GM19328 (cell line): Measurements from ENCODE around the gene PTPA.
"Not testable (repeated sequence)": the region's sequence is repeated elsewhere in the genome, so short reads cannot be mapped to it uniquely, and the experiment has no call there.

Source experiments
- ATAC-seq: cut with Tn5 transposase; IDR thresholded peaks from one replicate; pipeline ENCODE4 v1.9.1; 2021; ENCODE audit warnings: mild to moderate bottlenecking, moderate library complexity; ENCODE audit not compliant: unreplicated experiment

Gene PTPA

GRCh38 chr9:129150672-129151211 lies 39.5 kb downstream of the PTPA start:
- no peak for ATAC-seq

GRCh38 chr9:129151469-129151868 lies 40.3 kb downstream of the PTPA start:
- ATAC-seq, result no peak

GRCh38 chr9:129154866-129155477 lies 43.8 kb downstream of the PTPA start:
- ATAC-seq, result no peak

- ATAC-seq, result no peak
These were observed 44.9 kb downstream of the PTPA start for GRCh38 chr9:129156163-129156562.

GRCh38 chr9:129160712-129161533 lies 49.7 kb downstream of the PTPA start:
- no peak for ATAC-seq

- ATAC-seq, result no peak
These were observed 50.3 kb downstream of the PTPA start for GRCh38 chr9:129161534-129161837.

GRCh38 chr9:129162497-129163197 lies 51.4 kb downstream of the PTPA start:
- no peak for ATAC-seq

- not testable (repeated sequence) for ATAC-seq
These were observed 52.0 kb downstream of the PTPA start for GRCh38 chr9:129163198-129163670.

GRCh38 chr9:129163753-129164152 lies 52.5 kb downstream of the PTPA start:
- ATAC-seq, result no peak

GRCh38 chr9:129164246-129164930 lies 53.2 kb downstream of the PTPA start:
- no peak for ATAC-seq

- ATAC-seq, result no peak
These were observed 54.0 kb downstream of the PTPA start for GRCh38 chr9:129165198-129165597.

GRCh38 chr9:129166623-129167557 lies 55.7 kb downstream of the PTPA start:
- no peak for ATAC-seq

- ATAC-seq, result no peak
These were observed 59.0 kb downstream of the PTPA start for GRCh38 chr9:129170229-129170628.

GRCh38 chr9:129171993-129172751 lies 61.0 kb downstream of the PTPA start:
- ATAC-seq, result no peak

GRCh38 chr9:129172816-129173215 lies 61.6 kb downstream of the PTPA start:
- no peak for ATAC-seq

- no peak for ATAC-seq
These were observed 62.3 kb downstream of the PTPA start for GRCh38 chr9:129173296-129174101.

- no peak for ATAC-seq
These were observed 63.0 kb downstream of the PTPA start for GRCh38 chr9:129174102-129174723.
